AG04450 (cell line): ENCODE results near the gene NELFE. TPM values are rescaled to one million over a fixed set of nuclear protein-coding genes. Genes with fewer than 3 reads are reported as not detected.
"Not testable (repeated sequence)": the region's sequence is repeated elsewhere in the genome, so short reads cannot be mapped to it uniquely, and the experiment has no call there.

Source experiments
- CTCF ChIA-PET: fragments of 300-600, 350-600 bp; formaldehyde crosslinking; extraction: SDS; loops from one replicate; lab custom pipeline; 2022; ENCODE audit warnings: antibody characterized with exemption, inconsistent platforms; lab: Charles Lee
- POLR2A ChIA-PET: fragments of 350-600 bp; formaldehyde crosslinking; extraction: SDS; loops from one replicate; lab custom pipeline; 2021; ENCODE audit warnings: antibody characterized with exemption, inconsistent platforms; lab: Yijun Ruan, JAX
- DNase-seq: peaks from one replicate; pipeline ENCODE4 v3.0.0-alpha.2; 2011; ENCODE audit warnings: low read depth, low spot score
- H3K27ac ChIP-seq: one replicate; pipeline ENCODE4 v1.5.1; 2012; ENCODE audit warnings: low read depth, low read length, control low read depth
- H3K27me3 ChIP-seq: one replicate; pipeline ENCODE4 v1.6.0; 2012; ENCODE audit warnings: low read length; ENCODE audit not compliant: control insufficient read depth, insufficient read depth
- H3K4me3 ChIP-seq: 2 replicates; pipeline ENCODE4 v1.5.1; 2011; ENCODE audit warnings: mild to moderate bottlenecking, low read depth, low read length, control low read depth
- H3K9me3 ChIP-seq: 2 replicates; pipeline ENCODE4 v1.5.1; 2012; ENCODE audit warnings: low read length; ENCODE audit not compliant: control insufficient read depth, insufficient read depth
- CTCF ChIP-seq: IDR thresholded peaks from 2 replicates; pipeline ENCODE4 v1.5.1; 2011; ENCODE audit warnings: low read depth, low read length, control low read depth, inconsistent platforms
- polyA plus RNA-seq: library from polyadenylated mRNA; depleted of rRNA; stranded (reverse); fragments of >200 nt; gene quantifications from 2 replicates; pipeline ENCODE4 v1.2.3, GENCODE V29; 2011

The NELFE gene
- polyA plus RNA-seq, 1 experiment, result 51.4 TPM

- no peak for DNase-seq
- CTCF ChIA-PET, result interaction anchor here (1.4 kb wide), 1 partner anchor 40 kb away, joined by 3 read pairs; no protein-coding TSS in a partner anchor
- POLR2A ChIA-PET, result interaction anchor here (0.6 to 1.2 kb wide), 4 partner anchors 9 to 265 kb away, joined by 3 to 8 read pairs (median 3); no protein-coding TSS in a partner anchor
- H3K4me3 ChIP-seq, result no peak overlapping the region
- H3K9me3 ChIP-seq, result no peaks in the 10 kb centered on the region
- H3K27ac ChIP-seq, result no peak overlapping the region
- H3K27me3 ChIP-seq, result no peaks in the 10 kb centered on the region
- TF ChIP-seq CTCF, result no peak
Measured at GRCh38 chr6:31911826-31912585, 46.8 kb downstream of the NELFE start.

- not testable (repeated sequence) for H3K27me3 ChIP-seq, H3K9me3 ChIP-seq, H3K4me3 ChIP-seq, DNase-seq
- ChIA-PET POLR2A (interaction anchor here (0.6 to 1.0 kb wide), 3 partner anchors 42 to 62 kb away, joined by 3 to 4 read pairs (median 3); partner anchors contain the start of genes DXO, NELFE and SKIC2), CTCF (interaction anchor here (0.6 to 3.3 kb wide), 2 partner anchors 43 to 348 kb away, joined by 3 to 15 read pairs; no protein-coding TSS in a partner anchor)
- H3K27ac ChIP-seq, result peak overlapping the region; percentile 39
Measured at GRCh38 chr6:31909298-31909697, 49.5 kb downstream of the NELFE start.

GRCh38 chr6:31908791-31909190 is 50.0 kb downstream of the NELFE start:
- DNase-seq, result peak; percentile 76
- H3K9me3 ChIP-seq, result no peaks in the 10 kb centered on the region
- no peak overlapping the region for H3K4me3 ChIP-seq
- TF ChIP-seq CTCF, result no peak
- H3K27me3 ChIP-seq, result no peaks in the 10 kb centered on the region
- ChIA-PET CTCF (interaction anchor here (0.6 to 3.3 kb wide), 2 partner anchors 44 to 348 kb away, joined by 3 to 15 read pairs; no protein-coding TSS in a partner anchor), POLR2A (interaction anchor here (0.6 to 1.1 kb wide), 3 partner anchors 63 to 1063 kb away, joined by 3 to 11 read pairs (median 4); partner anchors contain the start of gene DXO)
- peak overlapping the region; percentile 65 for H3K27ac ChIP-seq

GRCh38 chr6:31908255-31908654 is 50.5 kb downstream of the NELFE start:
- H3K27me3 ChIP-seq, H3K4me3 ChIP-seq, DNase-seq, H3K9me3 ChIP-seq: not testable (repeated sequence)
- POLR2A ChIA-PET, result interaction anchor here (1.1 to 1.2 kb wide), 2 partner anchors 63 to 1064 kb away, joined by 4 to 11 read pairs; partner anchors contain the start of gene DXO
- CTCF ChIA-PET, result interaction anchor here (3.3 kb wide), 1 partner anchor 44 kb away, joined by 15 read pairs; no protein-coding TSS in a partner anchor
- H3K27ac ChIP-seq, result peak overlapping the region; percentile 65

GRCh38 chr6:31907158-31907813 is 51.5 kb downstream of the NELFE start:
- no peaks in the 10 kb centered on the region for H3K9me3 ChIP-seq
- H3K4me3 ChIP-seq, result no peak overlapping the region
- peak overlapping the region; percentile 39 for H3K27ac ChIP-seq
- H3K27me3 ChIP-seq, result no peaks in the 10 kb centered on the region
- CTCF ChIA-PET, result interaction anchor here (0.6 to 3.3 kb wide), 2 partner anchors 45 to 347 kb away, joined by 3 to 15 read pairs; no protein-coding TSS in a partner anchor
- POLR2A ChIA-PET, result interaction anchor here (0.6 to 1.2 kb wide), 6 partner anchors 38 to 1065 kb away, joined by 3 to 11 read pairs (median 4); partner anchors contain the start of genes CFB, DXO and NEU1
- peak; percentile 72 for DNase-seq
- no peak for TF ChIP-seq CTCF

GRCh38 chr6:31906727-31907126 is 52.0 kb downstream of the NELFE start:
- not testable (repeated sequence) for H3K27me3 ChIP-seq, H3K9me3 ChIP-seq, DNase-seq, H3K27ac ChIP-seq, H3K4me3 ChIP-seq
- CTCF ChIA-PET, result interaction anchor here (0.6 to 5.1 kb wide), 3 partner anchors 45 to 347 kb away, joined by 3 to 29 read pairs (median 15); no protein-coding TSS in a partner anchor
- POLR2A ChIA-PET, result interaction anchor here (0.6 to 1.1 kb wide), 4 partner anchors 39 to 112 kb away, joined by 3 to 7 read pairs (median 3); partner anchors contain the start of genes CFB and NEU1
